ENCODE measurements around the gene APPL1. TPM values are rescaled to one million over a fixed set of nuclear protein-coding genes. Genes with fewer than 3 reads are reported as not detected.

Gene APPL1
- total RNA-seq, 2 experiments from 2014 or later: 21.3 to 22.9 TPM

- Histone ChIP-seq H3K27ac (ENCODE audit: low read depth in 1 of 2, low read length in 2 of 2) (no peak overlapping the region), H3K4me3 (ENCODE audit: low read length) (no peak overlapping the region), H3K27me3 (ENCODE audit: control insufficient read depth in 1 of 2, insufficient read depth in 2 of 2, low read length in 2 of 2) (no peaks in the 10 kb centered on the region), H3K4me1 (ENCODE audit: insufficient read depth, low read length) (peaks cover 10% of the 10 kb centered on the region), H3K9me3 (ENCODE audit: control insufficient read depth in 1 of 2, insufficient read depth in 1 of 2, low read length in 2 of 2) (no peaks in the 10 kb centered on the region), H3K36me3 (ENCODE audit: insufficient read depth, low read length) (no peaks in the 10 kb centered on the region)
- ATAC-seq (ENCODE audit: poor library complexity): no peak
- intact Hi-C loops (cut with DNase I, micrococcal nuclease): loop anchor here (5.0 to 10.0 kb wide), 6 partner anchors 332 to 1270 kb away; partner anchors contain the start of genes CCDC66 (in 1 of the 2), DENND6A (in 1 of the 2), KCTD6 (in 1 of the 2) and PDE12 (in 1 of the 2)
- Mint-ChIP-seq H3K9me3 (no peaks in the 10 kb centered on the region), H3K27ac (no peak overlapping the region), H3K4me3 (no peak overlapping the region), H3K4me1 (ENCODE audit: low read depth) (peaks cover 23% of the 10 kb centered on the region), H3K36me3 (ENCODE audit: low read depth) (peaks cover 10% of the 10 kb centered on the region), H3K27me3 (no peaks in the 10 kb centered on the region)
- POLR2A ChIA-PET: no interaction called here
- no peak for DNase-seq
- CTCF ChIA-PET: no interaction called here
- TF ChIP-seq CTCF (IDR thresholded peaks at IDR 0.05): no peak
Observed at GRCh38 chr3:57224856-57225255, 2.7 kb upstream of the APPL1 start.

GRCh38 chr3:57226176-57226575 is 1.4 kb upstream of the APPL1 start:
- ATAC-seq (ENCODE audit: poor library complexity) (no peak), DNase-seq (no peak)
- Mint-ChIP-seq H3K9me3 (no peaks in the 10 kb centered on the region), H3K27me3 (no peaks in the 10 kb centered on the region), H3K4me1 (ENCODE audit: low read depth) (peaks cover 30% of the 10 kb centered on the region), H3K27ac (no peak overlapping the region), H3K4me3 (peak overlapping the region; percentile 74), H3K36me3 (ENCODE audit: low read depth) (peaks cover 10% of the 10 kb centered on the region)
- Histone ChIP-seq H3K4me1 (ENCODE audit: insufficient read depth, low read length) (peaks cover 10% of the 10 kb centered on the region), H3K4me3 (ENCODE audit: low read length) (no peak overlapping the region), H3K27ac (ENCODE audit: low read depth in 1 of 2, low read length in 2 of 2) (no peak overlapping the region), H3K36me3 (ENCODE audit: insufficient read depth, low read length) (no peaks in the 10 kb centered on the region), H3K27me3 (ENCODE audit: control insufficient read depth in 1 of 2, insufficient read depth in 2 of 2, low read length in 2 of 2) (no peaks in the 10 kb centered on the region), H3K9me3 (ENCODE audit: control insufficient read depth in 1 of 2, insufficient read depth in 1 of 2, low read length in 2 of 2) (no peaks in the 10 kb centered on the region)
- no peak for TF ChIP-seq CTCF (IDR thresholded peaks at IDR 0.05)
- POLR2A ChIA-PET: interaction anchor here (1.4 to 2.0 kb wide), 2 partner anchors 55 to 543 kb away, joined by 4 to 7 read pairs; partner anchors contain the start of gene TASOR
- CTCF ChIA-PET: no interaction called here
- intact Hi-C loops (cut with DNase I, micrococcal nuclease): loop anchor here (5.0 to 10.0 kb wide), 6 partner anchors 331 to 1269 kb away; partner anchors contain the start of genes CCDC66 (in 1 of the 2), DENND6A (in 1 of the 2), KCTD6 (in 1 of the 2) and PDE12 (in 1 of the 2)

- ChIA-PET CTCF (no interaction called here), POLR2A (interaction anchor here (0.5 to 2.1 kb wide), 10 partner anchors 12 to 780 kb away, joined by 3 to 13 read pairs (median 4); partner anchors contain the start of genes ARF4, DENND6A, FLNB and PDE12)
- peak overlapping the region; percentile 80 for H3K4me3 ChIP-seq (ENCODE audit: low read length)
- no peaks in the 10 kb centered on the region for H3K36me3 ChIP-seq (ENCODE audit: insufficient read depth, low read length)
- TF ChIP-seq CTCF (IDR thresholded peaks at IDR 0.05): no peak
- H3K27me3 Mint-ChIP-seq: no peaks in the 10 kb centered on the region
- H3K27ac Mint-ChIP-seq: peak overlapping the region; percentile 82
- intact Hi-C loops (cut with DNase I, micrococcal nuclease): loop anchor here (2.0 to 10.0 kb wide), 7 partner anchors 329 to 1267 kb away; partner anchors contain the start of genes CCDC66 (in 1 of the 2), DENND6A (in 1 of the 2), KCTD6 (in 1 of the 2) and PDE12 (in 1 of the 2)
- H3K9me3 ChIP-seq (ENCODE audit: control insufficient read depth in 1 of 2, insufficient read depth in 1 of 2, low read length in 2 of 2): no peaks in the 10 kb centered on the region
- ATAC-seq (ENCODE audit: poor library complexity): peak; percentile 57
- DNase-seq: peak; percentile 6 to 71 (median 34)
- no peaks in the 10 kb centered on the region for H3K27me3 ChIP-seq (ENCODE audit: control insufficient read depth in 1 of 2, insufficient read depth in 2 of 2, low read length in 2 of 2)
- H3K4me1 Mint-ChIP-seq (ENCODE audit: low read depth): peaks cover 35% of the 10 kb centered on the region
- peaks cover 10% of the 10 kb centered on the region for H3K4me1 ChIP-seq (ENCODE audit: insufficient read depth, low read length)
- no peaks in the 10 kb centered on the region for H3K9me3 Mint-ChIP-seq
- no peak overlapping the region for H3K27ac ChIP-seq (ENCODE audit: low read depth in 1 of 2, low read length in 2 of 2)
- peaks cover 10% of the 10 kb centered on the region for H3K36me3 Mint-ChIP-seq (ENCODE audit: low read depth)
- H3K4me3 Mint-ChIP-seq: peak overlapping the region; percentile 89
Observed at GRCh38 chr3:57227930-57228751, 612 bp downstream of the APPL1 start.

All from CD4-positive, alpha-beta T cell (primary cell).